SKM-1 treated with dmso at 0.1 percent for 144 hours (cell line): Measurements from ENCODE around the gene SF3A2.

ENCODE experiments used
- DNase-seq: peaks from one replicate; lab custom pipeline; 2025; ENCODE audit not compliant: unreplicated experiment; lab: John Stamatoyannopoulos, UW

SF3A2 gene

DNA sequence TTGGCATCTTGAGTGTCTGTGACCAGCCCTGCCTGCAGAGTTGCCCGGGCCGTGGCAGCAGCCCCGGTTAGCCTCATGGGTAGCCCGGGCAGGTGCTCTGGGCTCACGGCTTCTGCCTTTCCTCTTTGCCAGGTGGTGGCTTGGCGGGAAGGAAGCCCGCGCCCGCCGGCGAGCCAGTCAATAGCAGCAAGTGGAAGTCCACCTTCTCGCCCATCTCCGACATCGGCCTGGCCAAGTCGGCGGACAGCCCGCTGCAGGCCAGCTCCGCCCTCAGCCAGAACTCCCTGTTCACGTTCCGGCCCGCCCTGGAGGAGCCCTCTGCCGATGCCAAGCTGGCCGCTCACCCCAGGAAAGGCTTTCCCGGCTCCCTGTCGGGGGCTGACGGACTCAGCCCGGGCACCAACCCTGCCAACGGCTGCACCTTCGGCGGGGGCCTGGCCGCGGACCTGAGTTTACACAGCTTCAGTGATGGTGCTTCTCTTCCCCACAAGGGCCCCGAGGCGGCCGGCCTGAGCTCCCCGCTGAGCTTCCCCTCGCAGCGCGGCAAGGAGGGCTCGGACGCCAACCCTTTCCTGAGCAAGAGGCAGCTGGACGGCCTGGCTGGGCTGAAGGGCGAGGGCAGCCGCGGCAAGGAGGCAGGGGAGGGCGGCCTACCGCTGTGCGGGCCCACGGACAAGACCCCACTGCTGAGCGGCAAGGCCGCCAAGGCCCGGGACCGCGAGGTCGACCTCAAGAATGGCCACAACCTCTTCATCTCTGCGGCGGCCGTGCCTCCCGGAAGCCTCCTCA is 10.4 kb upstream of the SF3A2 start:
- no peak for DNase-seq

GRCh38 chr19:2226840-2227360 is 9.7 kb upstream of the SF3A2 start:
- DNase-seq, result no peak

DNA sequence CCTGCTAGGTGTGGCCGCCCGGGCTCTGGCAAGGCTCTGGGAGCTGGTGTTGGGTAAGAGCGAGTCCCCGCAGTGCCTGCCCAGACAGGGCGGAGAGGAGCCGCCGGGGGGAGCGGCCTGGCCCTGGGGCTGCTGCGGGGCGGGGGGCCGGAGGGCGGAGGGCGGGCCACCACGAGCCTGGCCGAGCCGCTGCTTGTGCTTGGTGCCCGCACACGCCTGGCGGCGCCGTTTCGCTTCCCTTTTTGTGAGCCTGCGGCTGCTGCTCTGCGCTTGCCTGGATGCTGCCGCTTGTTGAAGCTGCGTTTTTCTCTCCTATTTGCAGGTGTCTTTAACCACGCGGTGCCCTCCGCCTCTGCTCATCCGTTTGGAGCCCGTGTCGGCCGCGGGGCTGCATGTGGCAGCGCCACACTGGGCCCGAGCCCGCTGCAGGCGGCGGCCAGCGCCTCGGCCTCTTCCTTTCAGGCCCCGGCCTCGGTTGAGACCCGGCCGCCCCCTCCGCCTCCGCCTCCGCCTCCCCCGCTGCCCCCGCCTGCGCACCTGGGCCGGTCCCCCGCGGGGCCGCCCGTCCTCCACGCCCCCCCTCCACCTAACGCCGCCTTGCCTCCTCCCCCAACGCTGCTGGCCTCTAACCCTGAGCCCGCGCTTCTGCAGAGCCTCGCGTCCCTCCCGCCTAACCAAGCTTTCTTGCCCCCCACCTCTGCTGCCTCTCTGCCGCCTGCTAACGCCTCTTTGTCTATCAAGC is 9.0 kb upstream of the SF3A2 start:
- DNase-seq, result no peak

DNA sequence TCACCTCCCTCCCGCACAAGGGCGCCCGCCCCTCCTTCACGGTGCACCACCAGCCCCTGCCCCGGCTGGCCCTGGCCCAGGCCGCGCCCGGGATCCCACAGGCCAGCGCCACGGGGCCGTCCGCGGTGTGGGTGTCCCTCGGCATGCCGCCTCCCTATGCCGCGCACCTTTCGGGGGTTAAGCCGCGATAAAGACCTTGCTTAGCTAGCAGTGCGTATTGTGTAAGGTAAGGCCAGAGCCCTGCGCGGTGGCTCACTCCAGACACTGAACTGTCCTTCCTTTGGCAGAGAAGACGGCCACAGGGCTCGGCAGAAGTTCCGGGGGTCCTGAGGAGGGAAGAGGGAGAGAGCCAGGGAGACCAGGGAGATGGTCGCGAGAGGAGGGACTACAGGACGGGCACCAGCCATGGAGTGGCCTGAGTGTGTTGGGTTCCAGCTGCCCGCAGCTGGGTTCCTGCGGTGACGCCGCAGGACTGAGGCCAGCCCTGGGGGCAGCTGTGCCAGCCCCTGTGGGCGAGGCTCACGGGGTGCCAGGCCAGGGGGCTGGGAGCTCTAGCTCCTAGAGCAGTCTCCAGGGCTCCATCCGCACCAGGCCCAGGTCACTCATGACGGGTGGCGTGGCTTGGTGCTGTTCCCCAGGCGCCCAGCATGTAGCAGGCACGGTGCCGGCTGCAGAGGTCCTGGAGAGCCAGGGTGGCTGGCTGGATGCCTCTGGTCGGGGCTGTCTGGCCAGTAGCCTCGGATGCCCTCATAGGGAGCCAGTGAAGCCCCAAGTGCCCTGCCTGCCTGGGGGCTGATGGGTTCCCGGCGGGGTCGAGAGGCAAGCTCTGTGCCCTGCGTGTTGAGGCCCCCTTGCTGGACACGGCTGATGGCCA is 8.2 kb upstream of the SF3A2 start:
- DNase-seq, result no peak

- DNase-seq, result no peak
These were observed 7.3 kb upstream of the SF3A2 start for GRCh38 chr19:2229103-2230032.

- no peak for DNase-seq
These were observed 6.5 kb upstream of the SF3A2 start for GRCh38 chr19:2230033-2230531.

DNA sequence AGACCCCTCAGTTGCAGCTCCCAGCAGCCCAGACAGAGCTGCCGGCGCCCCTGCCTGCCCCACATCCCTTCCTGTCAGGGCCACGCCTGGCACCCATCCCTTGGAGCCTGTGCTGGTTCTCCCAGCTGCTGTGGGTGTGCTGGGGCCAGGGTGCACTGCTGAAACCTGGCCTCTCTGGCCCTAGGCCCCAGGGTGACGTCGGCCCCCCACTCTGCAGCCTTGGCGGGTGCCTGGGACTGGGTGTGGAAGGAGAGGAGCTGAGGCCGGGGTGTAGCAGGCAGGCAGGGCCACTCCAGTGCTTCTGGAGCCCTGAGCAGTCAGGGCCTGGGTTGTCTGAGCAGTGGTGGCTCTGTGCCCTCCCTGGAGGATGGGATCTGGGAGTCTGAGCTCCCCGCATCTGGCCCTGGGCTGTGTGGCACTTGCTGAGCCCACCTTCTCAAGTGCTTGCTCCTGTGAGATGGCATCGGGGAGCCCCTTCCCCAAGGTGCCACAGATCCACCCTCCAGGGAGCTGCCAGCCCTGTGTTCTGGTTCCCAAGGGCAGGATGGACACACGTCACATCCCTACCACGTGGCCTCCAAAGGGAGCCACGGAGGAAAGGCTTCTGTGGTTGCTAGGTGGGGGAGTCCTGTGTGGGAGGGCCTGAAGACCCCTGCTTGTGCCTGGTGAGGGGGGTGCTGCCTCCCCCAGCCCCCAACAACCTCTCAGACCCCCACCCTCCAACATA is 5.7 kb upstream of the SF3A2 start:
- DNase-seq, result no peak

- peak; percentile 9 for DNase-seq
These were observed 4.9 kb upstream of the SF3A2 start for GRCh38 chr19:2231621-2232221.

DNA sequence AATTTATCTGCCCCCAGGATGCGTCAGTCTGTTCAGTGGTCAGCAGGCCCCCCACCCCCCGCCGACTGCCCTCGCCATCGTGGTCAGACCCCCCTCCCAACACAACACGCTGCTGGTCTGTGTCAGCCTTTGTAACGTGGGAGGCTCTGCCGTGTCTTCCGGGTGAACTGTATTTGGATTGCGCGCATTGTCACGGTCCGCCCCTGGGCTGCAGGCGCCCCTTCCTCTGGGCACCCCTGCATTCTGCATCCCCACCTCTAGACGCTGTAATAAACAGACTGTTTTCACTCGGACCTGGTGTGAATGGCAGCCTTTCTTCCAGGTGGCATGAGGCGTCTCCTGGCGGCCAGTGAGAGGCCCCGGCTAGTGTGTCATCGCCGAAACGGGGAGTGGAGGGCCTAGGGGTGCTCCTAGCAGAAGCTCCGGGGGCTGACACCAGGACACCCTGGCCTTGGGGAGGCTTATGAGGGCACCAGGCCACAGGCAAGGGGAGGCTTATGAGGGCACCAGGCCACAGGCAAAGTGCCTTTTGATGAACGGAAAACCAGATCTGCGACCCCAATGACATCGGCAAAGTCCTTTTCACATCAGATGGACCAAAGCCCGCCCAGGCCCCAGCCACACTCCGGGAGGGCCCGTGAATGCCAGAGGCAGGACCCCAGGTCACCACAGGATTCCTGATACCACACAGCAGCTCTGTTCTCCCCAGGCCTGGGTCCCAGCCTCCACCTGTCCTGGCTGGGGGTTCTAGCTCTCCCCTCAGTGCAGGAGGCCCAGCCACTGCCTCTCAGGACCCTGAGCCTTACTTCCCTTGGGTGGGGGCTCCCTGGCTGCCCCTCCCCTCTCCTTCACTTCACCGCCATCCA is 4.1 kb upstream of the SF3A2 start:
- DNase-seq, result no peak

- no peak for DNase-seq
These were observed 2.9 kb upstream of the SF3A2 start for GRCh38 chr19:2233601-2234280.

DNA sequence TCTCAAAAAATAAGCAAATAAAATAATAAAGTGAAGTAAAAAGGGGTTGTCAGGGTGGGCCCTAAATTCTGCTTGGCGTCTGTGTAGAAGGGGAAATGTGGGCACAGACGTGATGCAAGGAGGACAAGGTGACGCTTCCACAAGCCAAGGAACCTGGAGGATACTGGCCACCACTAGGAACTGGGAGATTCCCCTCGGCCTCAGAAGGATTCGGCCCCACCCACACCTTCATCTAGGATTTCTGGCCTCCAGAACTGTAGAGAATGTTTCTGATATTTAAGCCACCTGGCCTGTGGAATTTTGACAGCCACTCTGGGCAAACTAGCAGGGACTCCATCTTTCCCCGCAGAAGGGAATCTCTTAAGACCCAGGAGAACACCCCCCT is 1.6 kb upstream of the SF3A2 start:
- DNase-seq, result no peak

GRCh38 chr19:2235381-2236063 is 1.1 kb upstream of the SF3A2 start:
- no peak for DNase-seq

DNA sequence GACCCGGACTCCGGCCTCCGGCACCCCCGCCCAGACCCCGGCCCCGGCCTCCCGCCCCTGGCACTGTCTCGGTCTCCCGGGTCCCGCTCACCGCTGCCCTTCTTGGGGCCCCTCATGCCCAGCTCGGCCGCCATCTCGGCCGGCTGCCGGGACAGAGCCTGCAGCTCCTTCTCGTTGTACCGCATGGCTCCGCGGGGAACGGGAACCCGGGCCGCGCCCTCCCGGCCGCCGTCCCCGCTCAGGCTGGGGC is 635 bp upstream of the SF3A2 start:
- DNase-seq, result no peak

GRCh38 chr19:2237051-2237868 is 636 bp downstream of the SF3A2 start:
- no peak for DNase-seq

- DNase-seq, result no peak
These were observed 1.2 kb downstream of the SF3A2 start for GRCh38 chr19:2237869-2238153.

- no peak for DNase-seq
These were observed 2.5 kb downstream of the SF3A2 start for GRCh38 chr19:2239173-2239572.
